Measurements from ENCODE around the gene PELI1.

Gene PELI1

GRCh38 chr2:64153811-64154210, 9.6 kb upstream of the PELI1 start:
- no peak for FAIRE-seq

GRCh38 chr2:64151476-64151875, 7.3 kb upstream of the PELI1 start:
- FAIRE-seq: no peak

- FAIRE-seq: no peak
Measured at GRCh38 chr2:64145714-64146113, 1.5 kb upstream of the PELI1 start.

- FAIRE-seq: no peak
Measured at GRCh38 chr2:64145119-64145518, 899 bp upstream of the PELI1 start.

- no peak for FAIRE-seq
Measured at GRCh38 chr2:64143169-64144056, 807 bp downstream of the PELI1 start.

DNA sequence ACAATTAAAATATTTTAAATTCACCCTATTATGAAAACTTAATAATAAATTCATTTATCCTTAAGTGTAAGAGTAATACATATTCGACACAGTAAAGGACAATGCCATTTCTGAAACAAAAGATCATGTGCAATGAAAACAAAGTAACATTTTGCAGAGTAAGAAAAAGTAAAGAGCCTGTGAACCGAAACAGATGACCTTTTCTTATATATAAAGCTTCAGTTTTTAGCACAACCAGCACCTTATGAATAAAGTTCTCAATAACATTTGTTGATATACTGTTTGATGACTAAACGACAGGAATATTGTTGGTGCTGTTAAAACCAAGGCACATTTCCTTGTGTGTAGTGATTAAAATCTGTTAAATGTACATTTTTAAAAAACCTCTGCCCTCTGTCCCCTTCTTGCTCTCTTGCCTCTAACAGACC, 1.5 kb downstream of the PELI1 start:
- FAIRE-seq: no peak

DNA sequence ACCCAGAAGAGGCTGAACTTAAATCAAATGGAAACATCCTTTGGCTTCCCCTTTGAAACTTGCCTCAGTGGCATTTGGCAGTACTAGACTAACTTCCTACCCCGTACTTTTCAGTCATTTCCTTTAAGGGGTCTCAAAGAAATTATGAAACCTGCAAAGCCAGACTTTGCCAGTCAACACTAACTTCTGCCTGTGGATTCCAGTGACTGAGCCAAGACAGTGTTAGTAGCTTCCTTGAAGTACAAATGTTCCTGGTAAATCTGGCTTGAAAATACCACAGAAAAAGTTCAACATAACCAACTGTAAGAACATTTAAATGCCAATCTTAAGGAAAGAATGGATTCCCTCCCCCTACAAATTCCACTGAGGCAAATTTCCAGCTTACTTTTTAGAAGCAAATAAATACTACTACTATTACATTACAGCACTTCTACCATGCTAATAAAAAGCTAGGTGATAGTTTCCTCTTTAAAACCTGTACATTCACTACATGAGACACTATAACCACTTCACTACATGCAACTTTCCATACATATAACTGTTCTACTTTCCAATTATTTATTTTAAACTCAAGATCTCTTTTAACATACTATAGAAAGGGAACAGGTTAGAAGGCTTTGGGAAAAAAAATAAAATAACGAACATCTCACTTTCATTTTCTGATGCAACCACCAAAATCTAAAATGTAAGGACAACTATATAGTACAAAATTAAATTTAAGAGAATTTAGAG, 2.4 kb downstream of the PELI1 start:
- no peak for FAIRE-seq

DNA sequence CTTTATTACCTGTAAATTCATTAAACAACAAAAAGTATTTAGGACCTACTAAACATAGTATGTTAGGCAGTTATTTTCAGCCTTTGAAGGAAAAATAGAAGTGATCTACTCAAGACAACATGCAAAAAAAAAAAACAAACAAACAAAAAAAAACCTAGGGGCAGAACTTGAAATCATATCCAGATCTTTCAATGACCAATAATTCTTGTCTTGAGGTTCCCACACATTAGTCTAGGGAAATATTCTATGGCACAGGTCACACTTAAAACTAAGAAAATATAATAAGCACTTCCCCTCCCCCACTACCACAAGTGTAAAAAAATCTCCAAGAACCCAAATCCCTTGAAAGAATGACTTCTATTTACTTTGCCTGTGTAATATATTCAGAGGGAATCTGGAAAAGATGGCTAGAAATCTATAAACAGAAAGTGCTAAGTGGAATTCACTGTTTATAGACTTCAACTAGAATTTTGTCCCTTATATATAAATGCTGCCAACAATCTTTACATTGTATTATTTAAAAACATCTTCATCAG, 3.5 kb downstream of the PELI1 start:
- no peak for FAIRE-seq

GRCh38 chr2:64139956-64140355, 4.3 kb downstream of the PELI1 start:
- FAIRE-seq: no peak

DNA sequence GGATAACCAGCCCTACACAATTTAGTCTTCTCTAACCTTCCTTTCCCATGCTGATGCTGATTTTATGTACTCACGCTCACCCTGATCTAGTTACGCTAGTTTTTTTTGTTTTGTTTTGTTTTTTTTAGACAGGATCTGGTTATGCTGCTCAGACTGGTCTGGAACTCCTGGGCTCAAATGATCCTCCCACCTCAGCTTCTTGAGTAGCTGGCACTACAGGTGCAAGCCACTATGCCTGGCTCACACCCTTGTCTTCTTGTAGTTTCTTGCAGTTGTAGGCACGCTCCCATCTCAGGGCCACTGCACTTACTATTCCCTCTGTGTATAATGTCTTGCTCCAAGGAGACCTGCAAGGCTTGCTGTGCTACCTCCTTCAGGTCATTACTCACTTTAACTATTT, 6.2 kb downstream of the PELI1 start:
- FAIRE-seq: no peak

- no peak for FAIRE-seq
Measured at GRCh38 chr2:64137567-64137966, 6.7 kb downstream of the PELI1 start.

- no peak for FAIRE-seq
Measured at GRCh38 chr2:64135421-64135820, 8.8 kb downstream of the PELI1 start.

DNA sequence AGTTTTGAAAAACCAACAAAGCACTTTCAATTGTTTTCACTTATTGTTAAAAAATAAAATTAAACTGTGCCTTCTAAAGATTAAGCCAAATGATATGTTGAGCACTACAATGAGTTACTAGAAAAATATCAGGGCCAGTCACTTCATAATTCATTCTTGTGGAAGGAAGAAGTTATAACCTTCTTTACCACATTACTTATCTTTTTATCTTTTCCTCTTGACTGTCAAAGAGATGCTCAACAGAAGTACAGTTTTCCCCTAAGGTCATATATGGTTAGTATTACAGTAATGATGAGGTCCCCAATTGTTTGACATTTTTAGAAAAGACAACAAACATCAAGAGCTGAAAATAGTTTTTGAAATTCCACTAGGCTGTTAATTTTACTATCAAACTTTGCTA, 9.4 kb downstream of the PELI1 start:
- FAIRE-seq: no peak

GRCh38 chr2:64133828-64134227, 10.4 kb downstream of the PELI1 start:
- FAIRE-seq: no peak

GRCh38 chr2:64133354-64133753, 10.9 kb downstream of the PELI1 start:
- FAIRE-seq: no peak

DNA sequence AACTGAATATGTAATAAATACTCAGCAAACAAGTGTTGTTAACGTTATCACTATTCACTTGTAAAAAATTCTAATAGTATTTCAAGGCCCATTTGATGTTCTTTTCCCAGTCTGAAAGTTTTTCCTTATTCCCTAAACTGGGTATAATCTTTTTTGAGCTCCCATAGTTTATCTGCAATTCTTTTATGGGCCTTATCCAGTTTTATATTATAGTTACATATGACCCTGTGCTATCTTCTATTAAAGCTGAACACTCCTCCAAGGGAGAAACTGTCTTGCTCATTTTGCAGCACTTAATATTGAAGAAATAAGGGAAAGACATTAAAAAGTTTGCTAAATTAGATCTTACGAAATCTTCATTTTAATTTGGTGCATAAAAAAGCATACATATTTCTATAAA, 13.9 kb downstream of the PELI1 start:
- FAIRE-seq: peak; percentile 35

GRCh38 chr2:64128943-64129391, 15.3 kb downstream of the PELI1 start:
- FAIRE-seq: no peak

DNA sequence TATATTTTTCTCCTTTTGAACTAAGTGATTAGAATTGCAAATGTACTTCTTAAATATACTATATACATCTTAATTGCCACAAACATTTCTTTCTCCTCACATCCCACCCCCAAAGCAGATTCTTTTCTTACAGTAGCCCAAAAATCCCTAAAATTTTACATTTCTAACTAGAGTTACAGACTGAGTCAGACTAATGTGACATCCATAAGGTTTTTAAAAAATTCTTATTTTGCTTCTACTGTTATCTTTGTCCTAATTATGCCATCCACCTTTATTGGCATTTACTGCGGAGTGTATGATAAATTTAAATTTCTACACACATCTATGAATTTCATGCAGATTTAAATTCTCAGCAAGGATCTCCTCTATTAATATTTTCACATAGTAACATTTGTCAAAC, 15.8 kb downstream of the PELI1 start:
- FAIRE-seq: no peak

- FAIRE-seq: no peak
Measured at GRCh38 chr2:64127119-64127518, 17.1 kb downstream of the PELI1 start.

DNA sequence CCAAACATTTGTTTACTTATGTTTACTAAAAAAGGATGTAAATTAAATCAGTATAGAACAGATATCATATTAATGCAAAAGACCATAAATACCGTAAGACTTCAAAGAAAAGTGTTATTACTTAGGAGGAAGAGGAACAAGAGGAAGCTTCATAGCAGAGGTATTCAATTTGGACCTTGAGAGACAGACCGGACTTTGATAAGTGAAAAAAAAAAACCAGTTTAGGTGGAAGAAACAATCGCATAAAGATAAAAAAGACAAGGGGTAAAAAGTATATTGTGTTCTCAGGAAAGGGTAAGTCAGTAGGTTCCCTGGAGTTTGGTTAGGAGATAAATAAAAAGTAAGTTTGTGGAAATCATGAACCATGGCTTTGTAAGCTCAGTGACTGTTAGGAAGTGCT, 17.6 kb downstream of the PELI1 start:
- no peak for FAIRE-seq

- no peak for FAIRE-seq
Measured at GRCh38 chr2:64124571-64124970, 19.6 kb downstream of the PELI1 start.

DNA sequence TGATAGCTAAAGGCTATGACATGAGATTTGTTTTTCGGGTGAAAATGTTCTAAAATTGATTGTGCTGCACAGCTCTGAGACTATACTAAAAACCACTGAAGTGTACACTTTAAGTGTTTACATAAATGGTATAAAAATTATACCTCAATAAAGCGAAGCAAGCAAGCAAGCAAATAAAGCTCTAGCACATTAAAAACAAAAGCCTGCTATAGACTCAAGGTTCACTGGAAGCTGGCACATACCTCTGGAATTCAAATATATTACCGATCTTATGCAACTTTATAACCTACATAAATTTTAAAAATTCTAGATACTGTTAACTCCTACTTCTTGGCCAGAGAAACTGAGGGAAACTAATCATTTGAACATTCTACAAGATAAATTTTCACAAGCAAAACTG, 20.1 kb downstream of the PELI1 start:
- FAIRE-seq: no peak

GRCh38 chr2:64123740-64124139, 20.5 kb downstream of the PELI1 start:
- no peak for FAIRE-seq

DNA sequence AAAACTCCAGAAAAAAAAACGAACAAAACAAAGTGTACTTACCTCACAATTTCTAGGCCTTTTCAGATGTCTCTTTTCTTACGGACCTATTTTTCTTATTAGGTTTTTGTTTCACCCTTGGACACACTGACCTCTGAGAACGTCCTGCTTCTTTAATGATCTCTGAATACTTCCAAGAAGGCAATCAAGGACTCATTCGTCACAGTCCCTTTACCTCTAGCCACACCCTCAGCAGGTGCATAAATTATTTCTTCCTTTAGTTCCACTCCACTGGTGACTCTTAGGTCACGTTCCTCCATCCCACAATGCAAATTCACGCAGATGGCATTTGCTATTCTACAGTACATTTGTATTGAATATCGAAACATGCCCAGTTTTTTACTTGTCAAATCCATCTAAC, 21.9 kb downstream of the PELI1 start:
- FAIRE-seq: no peak
